GM21360 (cell line): ENCODE measurements around the gene NALCN.

Source experiments
- ATAC-seq: cut with Tn5 transposase; IDR thresholded peaks from one replicate; pipeline ENCODE4 v1.9.1; 2021; ENCODE audit warnings: mild to moderate bottlenecking, moderate library complexity; ENCODE audit not compliant: unreplicated experiment

NALCN gene

DNA sequence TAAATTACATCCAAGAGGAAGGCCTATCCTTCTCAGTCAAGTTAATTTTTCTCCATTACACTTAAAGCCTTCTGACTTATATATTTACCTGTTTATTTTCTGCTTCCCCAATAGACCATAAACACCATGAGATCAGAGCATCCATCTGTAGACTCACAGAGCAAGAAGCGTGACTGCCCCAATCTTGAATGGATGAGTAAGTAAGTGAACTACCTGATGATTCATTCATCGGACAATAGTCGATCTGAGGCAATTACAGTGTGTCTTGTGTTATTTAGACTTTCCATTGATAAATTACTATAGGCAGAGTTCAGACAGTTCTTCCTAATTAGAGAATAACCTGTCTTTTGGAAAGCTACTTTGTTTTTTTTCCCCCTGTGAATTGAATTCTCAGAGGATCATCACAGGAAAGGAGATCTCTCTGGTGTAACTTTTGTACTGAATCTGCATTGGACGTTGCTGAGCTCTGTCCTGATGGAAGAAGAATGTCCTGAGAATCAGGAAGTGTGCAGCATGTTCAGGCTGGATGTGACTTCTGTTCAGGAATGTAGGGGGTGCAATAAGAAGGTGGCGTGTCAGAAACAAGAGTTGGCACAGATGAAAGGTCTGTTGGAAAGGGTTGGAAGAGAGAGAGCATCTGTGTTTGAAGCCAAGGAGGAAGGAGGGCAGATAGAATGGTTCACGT, 367.0 kb downstream of the NALCN start:
- ATAC-seq, result no peak

- ATAC-seq, result no peak
These were observed 379.8 kb downstream of the NALCN start for GRCh38 chr13:101036546-101036945.

GRCh38 chr13:101035119-101035620, 381.1 kb downstream of the NALCN start:
- no peak for ATAC-seq

DNA sequence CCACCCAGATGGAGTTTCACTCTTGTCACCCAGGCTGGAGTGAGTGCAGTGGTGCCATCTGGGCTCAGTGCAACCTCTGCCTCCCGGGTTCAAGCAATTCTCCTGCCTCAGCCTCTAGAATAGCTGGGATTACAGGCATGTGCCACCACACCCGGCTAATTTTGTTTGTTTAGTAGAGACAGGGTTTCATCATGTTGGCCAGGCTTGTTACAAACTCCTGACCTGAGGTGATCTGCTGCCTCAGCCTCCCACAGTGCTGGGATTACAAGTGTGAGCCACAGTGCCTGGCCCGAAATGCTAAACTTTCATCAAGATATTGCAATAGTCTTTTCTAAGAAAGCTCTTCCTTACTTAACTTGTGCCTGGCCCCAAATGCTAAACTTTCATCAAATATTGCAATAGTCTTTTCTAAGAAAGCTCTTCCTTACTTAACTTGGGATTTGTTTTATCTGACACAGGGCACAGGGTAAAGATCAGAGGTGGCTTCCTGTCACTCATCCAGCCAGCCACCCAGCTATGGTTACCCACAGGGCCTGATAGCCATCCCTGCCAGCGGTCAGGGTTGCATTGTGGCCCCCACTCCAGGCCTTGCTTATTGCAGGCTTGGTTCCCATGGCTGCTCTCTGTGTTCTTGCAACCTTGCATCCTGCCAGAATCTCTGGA, 389.4 kb downstream of the NALCN start:
- ATAC-seq, result no peak

GRCh38 chr13:101026328-101026727, 390.0 kb downstream of the NALCN start:
- no peak for ATAC-seq

DNA sequence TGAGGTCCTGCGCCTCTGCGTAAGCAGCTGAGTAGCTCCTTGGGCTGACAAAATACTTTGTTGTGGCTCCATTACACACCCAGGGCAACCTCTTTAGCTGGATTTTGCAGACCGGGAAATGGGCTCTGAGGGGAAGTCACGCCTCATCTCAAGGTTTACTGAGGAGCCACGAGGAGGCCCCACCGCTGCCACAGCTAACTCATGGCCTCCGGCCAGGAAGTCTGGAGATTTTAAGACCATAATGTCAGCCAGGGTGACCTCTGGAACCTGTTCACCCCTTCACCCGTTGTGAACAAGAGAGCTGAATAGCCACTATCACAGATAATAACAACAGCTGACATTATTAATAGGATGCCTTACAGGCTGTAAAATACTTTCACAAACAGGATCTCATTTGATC, 390.4 kb downstream of the NALCN start:
- ATAC-seq, result no peak

DNA sequence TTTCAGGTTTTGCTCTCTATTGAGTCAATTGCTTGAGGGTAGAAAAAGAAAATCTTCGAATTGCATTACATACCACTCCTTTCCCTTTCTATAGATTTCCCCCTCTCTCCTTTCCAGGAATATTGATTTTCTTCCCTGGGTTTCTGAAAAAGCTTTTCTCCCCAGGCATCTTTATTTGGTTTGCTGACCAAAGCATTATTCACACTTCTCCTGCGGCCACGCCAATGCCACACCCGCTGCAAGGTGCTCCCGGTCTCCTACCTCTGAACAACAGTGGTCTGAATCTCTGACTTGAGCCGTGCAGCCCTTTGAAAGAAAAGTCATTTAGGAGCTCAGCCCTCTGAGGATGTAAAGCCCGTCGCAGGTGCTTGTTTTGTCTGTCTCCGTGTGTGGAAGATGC, 390.8 kb downstream of the NALCN start:
- no peak for ATAC-seq

- no peak for ATAC-seq
These were observed 397.2 kb downstream of the NALCN start for GRCh38 chr13:101019126-101019525.

- no peak for ATAC-seq
These were observed 397.6 kb downstream of the NALCN start for GRCh38 chr13:101018720-101019119.

DNA sequence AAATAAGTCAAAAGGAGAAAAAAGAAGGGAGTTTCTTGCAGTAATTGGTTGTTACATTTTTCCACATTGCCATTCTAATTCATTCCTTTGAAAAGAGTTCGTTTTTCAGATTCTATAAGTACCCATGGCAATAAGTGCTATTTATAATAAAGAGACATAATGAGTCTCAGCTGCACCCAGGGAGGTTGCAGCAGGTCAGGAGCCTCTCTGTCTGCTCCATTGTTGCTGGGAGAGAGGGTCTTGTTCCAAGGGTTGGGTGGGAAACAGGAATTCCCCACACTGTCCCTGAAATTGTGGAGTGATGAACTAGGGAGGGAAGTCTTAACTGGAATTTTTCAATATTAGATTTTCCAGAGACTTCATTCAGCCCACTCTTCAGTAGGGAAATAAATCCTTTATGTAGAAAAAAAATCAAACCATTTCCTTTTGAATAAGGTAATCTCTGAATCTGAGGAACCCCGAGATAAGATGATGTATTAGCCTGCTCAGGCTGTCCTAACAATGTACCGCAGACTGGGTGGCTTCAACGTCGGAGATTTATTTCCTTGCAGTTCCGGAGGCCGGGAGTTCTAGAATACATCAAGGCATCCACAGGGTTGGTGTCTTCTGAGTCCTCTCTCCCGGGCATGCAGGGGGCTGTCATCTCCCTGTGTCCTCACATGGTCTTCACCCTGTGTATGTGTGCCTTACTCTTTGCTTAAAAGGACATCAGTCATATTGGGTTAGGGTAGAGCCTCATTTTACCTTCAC, 399.0 kb downstream of the NALCN start:
- no peak for ATAC-seq

DNA sequence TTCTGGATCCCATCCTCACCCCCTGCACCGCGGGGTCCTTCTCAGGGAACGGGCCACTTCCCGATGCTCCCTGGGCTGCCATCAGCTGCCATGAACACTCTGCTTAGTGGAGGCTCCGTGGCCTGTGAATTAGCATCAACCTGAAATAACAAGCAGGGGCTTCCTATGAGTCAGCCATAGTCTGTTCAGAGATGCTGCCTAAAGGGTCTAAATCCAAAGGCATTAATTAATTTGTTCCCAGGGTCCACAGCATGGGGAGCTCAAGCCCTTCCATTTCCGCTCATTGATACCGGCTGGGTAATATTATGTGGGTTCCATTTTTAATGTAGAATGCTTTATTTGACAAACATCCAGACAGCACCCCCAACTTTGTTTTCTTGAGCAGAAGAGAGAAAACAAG, 399.8 kb downstream of the NALCN start:
- ATAC-seq, result no peak

DNA sequence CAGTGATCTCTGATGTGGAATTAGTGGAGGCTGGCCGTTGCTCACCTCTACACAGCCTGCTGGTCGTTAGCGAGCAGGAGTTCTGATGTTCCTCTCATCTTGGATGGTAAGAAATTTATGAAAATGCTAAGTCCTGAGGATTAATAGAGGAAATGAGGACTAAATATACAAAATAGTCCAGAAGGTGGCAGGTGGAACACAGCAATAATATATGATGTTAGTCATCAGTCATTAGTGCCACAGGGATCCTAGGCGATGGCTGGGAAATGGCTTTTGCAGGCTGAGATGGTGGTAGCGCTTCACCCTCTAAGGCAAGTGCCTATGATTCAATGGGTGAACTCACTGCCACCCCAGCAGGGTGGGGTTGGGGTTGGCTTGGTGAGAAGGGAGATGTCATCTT, 403.1 kb downstream of the NALCN start:
- no peak for ATAC-seq

- no peak for ATAC-seq
These were observed 406.2 kb downstream of the NALCN start for GRCh38 chr13:101010100-101010499.

DNA sequence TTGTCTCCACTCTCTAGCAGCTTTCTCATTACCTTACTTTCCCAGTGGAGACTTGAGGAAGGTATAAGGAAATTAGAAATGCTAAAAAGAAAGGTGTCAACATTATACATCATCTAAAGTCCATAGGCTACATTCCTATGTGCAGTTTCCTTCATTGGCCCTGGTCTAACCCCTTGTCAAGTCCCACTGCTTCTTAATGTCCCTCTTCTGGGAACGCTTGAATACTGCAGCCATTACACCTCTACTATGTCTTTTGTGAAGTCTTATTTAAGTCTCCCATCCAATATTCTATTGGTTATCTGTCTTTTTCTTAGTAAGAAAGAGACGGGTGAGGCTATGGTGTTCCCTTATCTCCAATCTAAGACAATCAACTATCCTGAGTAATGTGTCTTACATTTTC, 409.1 kb downstream of the NALCN start:
- no peak for ATAC-seq
